HG02970 (cell line): ENCODE data around the gene TMEM69.
"Not testable (repeated sequence)": the region's sequence is repeated elsewhere in the genome, so short reads cannot be mapped to it uniquely, and the experiment has no call there.

Experiments
- ATAC-seq: cut with Tn5 transposase; IDR thresholded peaks from one replicate; pipeline ENCODE4 v1.9.1; 2021; ENCODE audit warnings: mild to moderate bottlenecking, moderate library complexity, moderate number of reproducible peaks; ENCODE audit not compliant: unreplicated experiment, low FRiP score

TMEM69 gene

GRCh38 chr1:45730075-45730779 is 42.2 kb downstream of the TMEM69 start:
- no peak for ATAC-seq

DNA sequence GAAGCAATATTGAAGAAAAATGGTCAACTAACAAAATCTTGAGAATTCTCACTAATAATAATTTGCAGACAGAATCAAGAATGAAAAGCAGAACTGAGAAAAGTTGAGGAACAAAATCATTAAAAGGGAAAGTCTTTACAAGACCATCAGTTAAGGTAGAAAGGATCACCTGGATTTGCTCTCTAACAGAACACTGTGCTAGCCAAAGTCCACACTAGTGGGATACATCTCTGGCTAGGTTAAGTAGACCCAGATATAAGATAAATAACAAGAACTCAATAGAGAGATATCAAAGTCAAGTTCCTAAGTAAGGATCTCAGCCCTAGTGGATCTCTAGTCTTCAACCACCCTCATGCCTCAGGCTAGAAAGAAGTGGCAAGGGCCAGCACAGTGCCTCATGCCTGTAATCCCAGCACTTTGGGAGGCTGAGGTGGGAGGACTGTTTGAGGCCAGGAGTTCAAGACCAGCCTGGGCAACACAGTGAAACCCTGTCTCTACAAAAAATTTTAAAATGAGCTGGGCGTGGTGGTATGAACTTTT is 42.9 kb downstream of the TMEM69 start:
- no peak for ATAC-seq

GRCh38 chr1:45739137-45739536 is 51.2 kb downstream of the TMEM69 start:
- ATAC-seq = no peak

DNA sequence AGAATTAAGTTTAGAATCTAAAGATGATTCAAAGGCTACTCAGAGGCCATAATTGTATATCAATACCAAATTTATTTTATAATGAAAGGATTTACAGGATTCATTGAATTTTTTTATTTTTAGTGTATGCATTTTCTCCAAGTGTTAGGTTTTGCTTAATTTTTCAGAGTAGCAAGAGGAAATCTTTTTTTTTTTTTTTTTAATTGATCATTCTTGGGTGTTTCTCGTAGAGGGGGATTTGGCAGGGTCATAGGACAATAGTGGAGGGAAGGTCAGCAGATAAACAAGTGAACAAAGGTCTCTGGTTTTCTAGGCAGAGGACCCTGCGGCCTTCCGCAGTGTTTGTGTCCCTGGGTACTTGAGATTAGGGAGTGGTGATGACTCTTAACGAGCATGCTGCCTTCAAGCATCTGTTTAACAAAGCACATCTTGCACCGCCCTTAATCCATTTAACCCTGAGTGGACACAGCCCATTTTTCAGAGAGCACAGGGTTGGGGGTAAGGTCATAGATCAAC is 51.7 kb downstream of the TMEM69 start:
- not testable (repeated sequence) for ATAC-seq
